Neural progenitor cell (in vitro differentiated cells): ENCODE results near the gene POP4.

Experiments used
- EZH2 ChIP-seq: fragments of 200-600 bp; sonication (generic); IDR thresholded peaks from 2 replicates; pipeline ENCODE4 v1.6.1; 2017; ENCODE audit warnings: antibody characterized with exemption, mild to moderate bottlenecking, moderate library complexity
- TF ChIP-seq, protein P1 (sequence below): fragments of 200-600 bp; sonication (generic); IDR thresholded peaks from 2 replicates; pipeline ENCODE4 v1.5.1; 2017; ENCODE audit warnings: antibody characterized with exemption, mild to moderate bottlenecking

- TF ChIP-seq EZH2 = no peak
- TF ChIP-seq, protein P1, sequence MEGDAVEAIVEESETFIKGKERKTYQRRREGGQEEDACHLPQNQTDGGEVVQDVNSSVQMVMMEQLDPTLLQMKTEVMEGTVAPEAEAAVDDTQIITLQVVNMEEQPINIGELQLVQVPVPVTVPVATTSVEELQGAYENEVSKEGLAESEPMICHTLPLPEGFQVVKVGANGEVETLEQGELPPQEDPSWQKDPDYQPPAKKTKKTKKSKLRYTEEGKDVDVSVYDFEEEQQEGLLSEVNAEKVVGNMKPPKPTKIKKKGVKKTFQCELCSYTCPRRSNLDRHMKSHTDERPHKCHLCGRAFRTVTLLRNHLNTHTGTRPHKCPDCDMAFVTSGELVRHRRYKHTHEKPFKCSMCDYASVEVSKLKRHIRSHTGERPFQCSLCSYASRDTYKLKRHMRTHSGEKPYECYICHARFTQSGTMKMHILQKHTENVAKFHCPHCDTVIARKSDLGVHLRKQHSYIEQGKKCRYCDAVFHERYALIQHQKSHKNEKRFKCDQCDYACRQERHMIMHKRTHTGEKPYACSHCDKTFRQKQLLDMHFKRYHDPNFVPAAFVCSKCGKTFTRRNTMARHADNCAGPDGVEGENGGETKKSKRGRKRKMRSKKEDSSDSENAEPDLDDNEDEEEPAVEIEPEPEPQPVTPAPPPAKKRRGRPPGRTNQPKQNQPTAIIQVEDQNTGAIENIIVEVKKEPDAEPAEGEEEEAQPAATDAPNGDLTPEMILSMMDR = no peak
Observed at GRCh38 chr19:29612121-29612520, 6.0 kb downstream of the POP4 start.
